Measurements from ENCODE around the gene CCT8.

CCT8 gene

GRCh38 chr21:29073222-29074006 lies at the start of gene CCT8:
CCT8 (minus strand) TSS chr21:29073648; CDS start chr21:29073590, 58 bp downstream.
- DNase-seq (ENCODE audit: low spot score) = peak; percentile 99

- DNase-seq (ENCODE audit: low spot score) = no peak
Observed at GRCh38 chr21:29121759-29122158, 48.3 kb upstream of the CCT8 start.

GRCh38 chr21:29117372-29117955 lies 44.0 kb upstream of the CCT8 start:
- no peak for DNase-seq (ENCODE audit: low spot score)

GRCh38 chr21:29115899-29116298 lies 42.5 kb upstream of the CCT8 start:
- DNase-seq (ENCODE audit: low spot score) = no peak

- DNase-seq (ENCODE audit: low spot score) = no peak
Observed at GRCh38 chr21:29114765-29115500, 41.5 kb upstream of the CCT8 start.

GRCh38 chr21:29105218-29105617 lies 31.8 kb upstream of the CCT8 start:
- no peak for DNase-seq (ENCODE audit: low spot score)

GRCh38 chr21:29104239-29104708 lies 30.8 kb upstream of the CCT8 start:
- DNase-seq (ENCODE audit: low spot score) = no peak

GRCh38 chr21:29102791-29103257 lies 29.4 kb upstream of the CCT8 start:
- no peak for DNase-seq (ENCODE audit: low spot score)

GRCh38 chr21:29098156-29098555 lies 24.7 kb upstream of the CCT8 start:
- DNase-seq (ENCODE audit: low spot score) = no peak

GRCh38 chr21:29096218-29097015 lies 23.0 kb upstream of the CCT8 start:
- no peak for DNase-seq (ENCODE audit: low spot score)

GRCh38 chr21:29092102-29092959 lies 18.9 kb upstream of the CCT8 start:
- no peak for DNase-seq (ENCODE audit: low spot score)

GRCh38 chr21:29091033-29091432 lies 17.6 kb upstream of the CCT8 start:
- no peak for DNase-seq (ENCODE audit: low spot score)

GRCh38 chr21:29085106-29085752 lies 11.8 kb upstream of the CCT8 start:
- DNase-seq (ENCODE audit: low spot score) = no peak

- DNase-seq (ENCODE audit: low spot score) = no peak
Observed at GRCh38 chr21:29084372-29084771, 10.9 kb upstream of the CCT8 start.

GRCh38 chr21:29083306-29083705 lies 9.9 kb upstream of the CCT8 start:
- DNase-seq (ENCODE audit: low spot score) = no peak

GRCh38 chr21:29082046-29082815 lies 8.8 kb upstream of the CCT8 start:
- DNase-seq (ENCODE audit: low spot score) = no peak

- DNase-seq (ENCODE audit: low spot score) = no peak
Observed at GRCh38 chr21:29080454-29080941, 7.0 kb upstream of the CCT8 start.

GRCh38 chr21:29078869-29079767 lies 5.7 kb upstream of the CCT8 start:
- no peak for DNase-seq (ENCODE audit: low spot score)
